Caco-2 (cell line): ENCODE data around the gene PRDM2. TPM values are rescaled to one million over a fixed set of nuclear protein-coding genes. Genes with fewer than 3 reads are reported as not detected.

Experiments
- BruUV-seq: library from RNA; stranded (reverse); fragments of 400-500 nt; replicated peaks from 2 replicates; lab custom pipeline; 2021; lab: Mats Ljungman, UMichigan
- CTCF ChIA-PET: fragments of 300-600 bp; sonication (Branson Sonifier 250); formaldehyde crosslinking; loops from one replicate; lab custom pipeline; 2022; ENCODE audit warnings: antibody characterized with exemption; lab: Charles Lee
- POLR2A ChIA-PET: fragments of 300-600 bp; sonication (Branson Sonifier 250); formaldehyde crosslinking; loops from one replicate; lab custom pipeline; 2022; ENCODE audit warnings: antibody characterized with exemption; lab: Charles Lee
- DNase-seq, 2 experiments: peaks; one replicate each; pipeline versions ENCODE4 v3.0.0 to v3.0.0-alpha.2; 2020 to 2022
- H3K27me3 ChIP-seq: replicated peaks from 2 replicates; pipeline ENCODE4 v1.6.0; 2011; ENCODE audit warnings: low read length; ENCODE audit not compliant: control insufficient read depth, insufficient read depth
- H3K36me3 ChIP-seq: 2 replicates; pipeline ENCODE4 v1.5.1; 2011; ENCODE audit warnings: low read length; ENCODE audit not compliant: control insufficient read depth, insufficient read depth
- H3K4me1 ChIP-seq: fragments of 250-450 bp; sonication (Bioruptor Pico); 2 replicates; pipeline ENCODE4 v1.5.1; 2020; ENCODE audit warnings: mild to moderate bottlenecking
- H3K4me3 ChIP-seq: 2 replicates; pipeline ENCODE4 v1.5.1; 2011; ENCODE audit warnings: low read depth, mild to moderate bottlenecking, control low read depth, low read length
- H3K9me3 ChIP-seq: fragments of 250-450 bp; sonication (Bioruptor Pico); 2 replicates; pipeline ENCODE4 v1.5.1; 2020; ENCODE audit warnings: mild to moderate bottlenecking, moderate library complexity
- H3K27ac Mint-ChIP-seq: one replicate; pipeline ENCODE4 v1.8.0; 2022; ENCODE audit warnings: mixed read lengths; ENCODE audit not compliant: unreplicated experiment
- H3K27me3 Mint-ChIP-seq: one replicate; pipeline ENCODE4 v1.8.0; 2022; ENCODE audit warnings: mixed read lengths; ENCODE audit not compliant: insufficient read depth, unreplicated experiment
- H3K36me3 Mint-ChIP-seq: one replicate; pipeline ENCODE4 v1.8.0; 2022; ENCODE audit warnings: mild to moderate bottlenecking, mixed read lengths; ENCODE audit not compliant: insufficient read depth, unreplicated experiment
- H3K4me1 Mint-ChIP-seq: one replicate; pipeline ENCODE4 v1.8.0; 2022; ENCODE audit warnings: low read depth, mixed read lengths; ENCODE audit not compliant: unreplicated experiment
- H3K4me3 Mint-ChIP-seq: one replicate; pipeline ENCODE4 v1.8.0; 2022; ENCODE audit warnings: mild to moderate bottlenecking, moderate library complexity, mixed read lengths; ENCODE audit not compliant: unreplicated experiment
- H3K9me3 Mint-ChIP-seq: one replicate; pipeline ENCODE4 v1.8.0; 2022; ENCODE audit warnings: mixed read lengths; ENCODE audit not compliant: unreplicated experiment
- CTCF ChIP-seq, 2 experiments: fragments of 200-600 bp in 1 of 2; IDR thresholded peaks; 1 replicate in 1 of 2; 2 replicates in 1 of 2; pipeline versions ENCODE4 v1.5.1 to v1.8.0; 2011 to 2022; ENCODE audit warnings: antibody characterized with exemption in 1 of 2, control low read depth in 1 of 2, inconsistent platforms in 1 of 2, low read depth in 1 of 2, low read length in 1 of 2, mild to moderate bottlenecking in 1 of 2, moderate library complexity in 1 of 2; ENCODE audit not compliant: insufficient read depth in 1 of 2, severe bottlenecking in 1 of 2, unreplicated experiment in 1 of 2
- intact Hi-C: fragments of 100-400 bp; cut with micrococcal nuclease; formaldehyde crosslinking; loops from one replicate; pipeline ENCODE4 v1.10.0; 2022; ENCODE audit not compliant: unreplicated experiment
- total RNA-seq: library from RNA; stranded (reverse); gene quantifications from 2 replicates; pipeline ENCODE4 v1.2.3, GENCODE V29; 2022

Gene PRDM2
- total RNA-seq, 1 experiment from 2014 or later, result 32.7 TPM

- no peaks in the 10 kb centered on the region for H3K9me3 Mint-ChIP-seq
- no peaks in the 10 kb centered on the region for H3K27me3 Mint-ChIP-seq
- DNase-seq, result peak in 1 of 2 experiments; percentile 48
- H3K4me3 Mint-ChIP-seq, result no peak overlapping the region
- peak in 1 of 2 experiments; percentile 6 for TF ChIP-seq CTCF (IDR thresholded peaks at IDR 0.05; ENCODE audit: insufficient read depth in 1 of 2, low read depth in 1 of 2, low read length in 1 of 2, severe bottlenecking in 1 of 2, unreplicated experiment in 1 of 2)
- intact Hi-C loops, result loop anchor here (1.0 to 5.0 kb wide), 2 partner anchors 131 to 162 kb away; no protein-coding TSS in a partner anchor
- BruUV-seq, result no TSS peak
- Histone ChIP-seq H3K4me1 (peaks cover 4% of the 10 kb centered on the region; the same call in 1 of the 2 replicates), H3K27me3 (no peaks in the 10 kb centered on the region), H3K9me3 (no peaks in the 10 kb centered on the region), H3K36me3 (no peaks in the 10 kb centered on the region), H3K4me3 (no peak overlapping the region)
- CTCF ChIA-PET, result interaction anchor here (1.5 kb wide), 1 partner anchor 131 kb away, joined by 3 read pairs; no protein-coding TSS in a partner anchor
- H3K4me1 Mint-ChIP-seq, result no peaks in the 10 kb centered on the region
- H3K27ac Mint-ChIP-seq, result no peak overlapping the region
- peaks cover 7% of the 10 kb centered on the region for H3K36me3 Mint-ChIP-seq
- POLR2A ChIA-PET, result no interaction called here
These were observed 129.3 kb downstream of the PRDM2 start for GRCh38 chr1:13829152-13829769.

- no peak overlapping the region for H3K27ac Mint-ChIP-seq
These were observed 130.2 kb downstream of the PRDM2 start for GRCh38 chr1:13830170-13830569.

More at GRCh38 chr1:13830170-13830569, 130.2 kb downstream of the PRDM2 start:
- H3K27me3 ChIP-seq, result no peaks in the 10 kb centered on the region
- no peaks in the 10 kb centered on the region for H3K9me3 Mint-ChIP-seq
- no peaks in the 10 kb centered on the region for H3K4me1 Mint-ChIP-seq
- ChIA-PET POLR2A (no interaction called here), CTCF (no interaction called here)
- no peaks in the 10 kb centered on the region for H3K27me3 Mint-ChIP-seq
- intact Hi-C loops, result no loop called here
- no peak overlapping the region for H3K4me3 Mint-ChIP-seq
- peaks cover 2% of the 10 kb centered on the region for H3K36me3 Mint-ChIP-seq
- H3K36me3 ChIP-seq, result no peaks in the 10 kb centered on the region
- TF ChIP-seq CTCF (IDR thresholded peaks at IDR 0.05; ENCODE audit: insufficient read depth in 1 of 2, low read depth in 1 of 2, low read length in 1 of 2, severe bottlenecking in 1 of 2, unreplicated experiment in 1 of 2), result no peak
- no TSS peak for BruUV-seq
- DNase-seq, result no peak
- H3K9me3 ChIP-seq, result no peaks in the 10 kb centered on the region
- peaks cover 4% of the 10 kb centered on the region; the same call in 1 of the 2 replicates for H3K4me1 ChIP-seq
- H3K4me3 ChIP-seq, result no peak overlapping the region
